LHCN-M2 (cell line): ENCODE results near the gene GIPC3. TPM values are rescaled to one million over a fixed set of nuclear protein-coding genes. Genes with fewer than 3 reads are reported as not detected.

Experiments
- DNase-seq: peaks from one replicate; pipeline ENCODE4 v3.0.0-alpha.2; 2012; ENCODE audit warnings: low read depth
- total RNA-seq: library from RNA; depleted of rRNA; stranded (reverse); fragments of >200 nt; gene quantifications from 2 replicates; pipeline ENCODE4 v1.2.3, GENCODE V29; 2014

GIPC3 gene
- total RNA-seq, 1 experiment from 2014 or later, result 0.17 TPM

- no peak for DNase-seq
These were observed 19.7 kb downstream of the GIPC3 start for GRCh38 chr19:3604987-3605343.

GRCh38 chr19:3605361-3605760 lies 20.1 kb downstream of the GIPC3 start:
- no peak for DNase-seq

- no peak for DNase-seq
These were observed 20.5 kb downstream of the GIPC3 start for GRCh38 chr19:3605770-3606169.

DNA sequence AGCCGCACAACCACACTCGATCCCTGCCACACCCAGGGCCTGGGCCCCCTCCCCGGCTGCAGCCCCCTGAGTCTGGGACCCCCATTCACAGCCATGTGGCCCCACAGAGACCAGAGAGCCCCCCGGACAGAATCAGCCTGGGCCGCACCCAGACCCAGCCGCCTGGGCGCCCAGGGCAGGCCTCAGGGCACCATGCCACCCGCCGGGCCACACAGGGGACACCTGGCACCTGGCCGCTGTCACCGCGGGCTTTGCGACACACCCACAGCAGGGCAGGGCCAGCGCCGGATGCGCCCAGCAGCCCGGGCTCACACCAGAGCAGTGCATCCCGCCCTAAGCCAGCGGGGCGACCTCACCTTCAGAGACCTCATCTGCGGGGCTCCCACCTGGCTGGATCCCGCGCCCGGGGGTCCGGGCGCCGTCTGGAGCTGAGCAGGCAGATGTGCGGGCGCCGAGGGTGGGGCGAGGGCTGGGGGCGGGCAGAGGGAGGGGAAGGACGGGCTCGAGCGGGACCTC lies 21.0 kb downstream of the GIPC3 start:
- no peak for DNase-seq

DNA sequence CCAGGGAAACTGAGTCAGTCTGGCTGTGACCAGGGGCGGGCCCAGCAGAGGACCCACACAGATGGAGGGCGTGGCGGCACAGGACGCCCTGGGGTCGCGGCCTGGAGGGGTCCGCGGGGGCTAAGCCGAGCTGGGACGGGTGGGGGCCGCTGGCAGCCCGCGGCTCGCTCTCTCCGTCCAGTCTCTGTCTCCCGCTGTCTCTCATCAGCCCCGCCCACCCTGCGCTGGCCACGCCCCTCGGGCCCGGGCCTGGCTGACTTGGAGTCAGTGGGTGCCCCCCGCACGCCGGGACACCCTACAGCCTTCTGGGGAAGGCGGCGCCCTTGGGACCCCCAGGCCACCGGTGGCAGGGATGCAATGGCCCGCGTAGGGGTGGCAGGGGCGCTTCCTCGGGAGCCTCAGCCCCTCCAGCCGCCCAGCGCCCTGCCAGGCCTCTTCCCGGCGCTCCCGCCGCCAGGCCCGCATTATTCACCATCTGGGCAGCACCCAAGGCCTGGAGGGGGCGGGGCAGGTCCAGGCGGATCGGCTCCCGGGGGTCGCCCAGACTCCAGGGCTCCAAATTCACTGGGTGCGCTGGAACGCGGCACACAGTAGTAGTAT lies 21.5 kb downstream of the GIPC3 start, which contains the start of gene TBXA2R:
TBXA2R (minus strand) TSS at position 186 of the 600 bp plus-strand sequence. CDS start 6,241 bp downstream, outside the sequence.
- peak; percentile 31 for DNase-seq

DNA sequence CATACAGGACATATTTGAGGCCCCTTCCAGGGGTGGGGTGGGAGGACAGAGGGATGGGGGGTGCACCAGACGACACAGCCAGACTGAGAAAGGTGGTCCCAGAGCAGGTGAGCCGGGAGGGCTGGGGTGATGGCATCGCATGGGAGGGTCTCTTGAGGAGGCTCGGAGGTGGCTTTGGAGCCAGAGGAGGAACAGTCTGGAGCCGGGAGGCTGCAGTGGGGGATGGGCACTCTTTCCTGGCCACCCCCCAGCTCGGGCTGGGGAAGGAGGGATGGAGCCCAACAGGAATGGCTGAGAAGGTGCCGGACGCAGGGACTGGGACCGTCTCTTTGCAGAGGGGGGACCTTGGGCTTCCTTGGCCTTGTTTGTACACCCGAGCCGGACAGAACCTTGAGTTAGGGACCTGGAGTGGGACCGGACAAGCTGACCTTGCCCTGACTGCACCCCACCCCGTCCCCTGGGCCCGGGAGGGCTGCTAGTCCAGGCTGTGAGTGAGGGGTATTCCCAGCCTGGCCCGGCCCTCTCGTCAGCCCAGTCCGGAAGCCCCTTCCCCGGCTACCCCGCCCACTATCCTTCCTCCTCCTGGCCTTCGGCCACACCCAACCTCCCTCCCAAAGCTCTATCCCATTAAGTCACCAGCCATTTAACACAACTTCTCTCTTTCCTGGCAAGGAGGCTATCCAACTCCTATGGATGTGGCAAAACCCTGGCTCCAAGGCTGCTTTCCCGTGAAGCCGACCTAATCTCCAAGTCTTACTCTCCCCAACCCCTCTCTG lies 22.2 kb downstream of the GIPC3 start:
- no peak for DNase-seq

DNA sequence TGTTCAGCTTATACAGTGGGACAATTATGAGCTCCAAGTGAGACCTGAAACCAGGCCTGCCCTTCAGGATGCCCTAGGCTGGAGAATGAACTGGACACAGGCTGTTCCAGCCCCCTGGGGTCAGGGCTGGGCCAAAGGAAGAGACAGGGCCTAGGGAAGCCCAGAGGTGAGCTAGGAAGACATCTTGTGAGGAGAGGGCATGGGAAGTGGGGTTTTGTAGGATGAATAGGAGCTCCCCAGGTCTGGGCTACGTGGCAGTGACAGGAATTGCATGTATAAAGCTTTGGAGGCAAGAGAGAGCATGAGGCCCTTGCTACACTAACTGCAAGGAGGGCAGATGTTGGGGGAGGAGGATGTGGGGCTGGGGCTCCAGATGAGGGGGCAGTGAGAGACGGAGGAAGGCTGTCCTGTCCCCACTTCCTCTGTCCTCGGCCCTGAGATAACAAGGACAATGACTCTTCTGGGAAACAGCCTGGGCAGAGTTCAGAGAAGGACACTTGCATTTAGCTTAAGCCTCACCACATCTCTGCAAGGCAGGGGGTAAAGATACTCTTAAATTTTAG lies 22.9 kb downstream of the GIPC3 start:
- DNase-seq, result no peak

GRCh38 chr19:3608750-3609322 lies 23.6 kb downstream of the GIPC3 start:
- peak; percentile 15 for DNase-seq

GRCh38 chr19:3609779-3610719 lies 24.8 kb downstream of the GIPC3 start:
- no peak for DNase-seq

DNA sequence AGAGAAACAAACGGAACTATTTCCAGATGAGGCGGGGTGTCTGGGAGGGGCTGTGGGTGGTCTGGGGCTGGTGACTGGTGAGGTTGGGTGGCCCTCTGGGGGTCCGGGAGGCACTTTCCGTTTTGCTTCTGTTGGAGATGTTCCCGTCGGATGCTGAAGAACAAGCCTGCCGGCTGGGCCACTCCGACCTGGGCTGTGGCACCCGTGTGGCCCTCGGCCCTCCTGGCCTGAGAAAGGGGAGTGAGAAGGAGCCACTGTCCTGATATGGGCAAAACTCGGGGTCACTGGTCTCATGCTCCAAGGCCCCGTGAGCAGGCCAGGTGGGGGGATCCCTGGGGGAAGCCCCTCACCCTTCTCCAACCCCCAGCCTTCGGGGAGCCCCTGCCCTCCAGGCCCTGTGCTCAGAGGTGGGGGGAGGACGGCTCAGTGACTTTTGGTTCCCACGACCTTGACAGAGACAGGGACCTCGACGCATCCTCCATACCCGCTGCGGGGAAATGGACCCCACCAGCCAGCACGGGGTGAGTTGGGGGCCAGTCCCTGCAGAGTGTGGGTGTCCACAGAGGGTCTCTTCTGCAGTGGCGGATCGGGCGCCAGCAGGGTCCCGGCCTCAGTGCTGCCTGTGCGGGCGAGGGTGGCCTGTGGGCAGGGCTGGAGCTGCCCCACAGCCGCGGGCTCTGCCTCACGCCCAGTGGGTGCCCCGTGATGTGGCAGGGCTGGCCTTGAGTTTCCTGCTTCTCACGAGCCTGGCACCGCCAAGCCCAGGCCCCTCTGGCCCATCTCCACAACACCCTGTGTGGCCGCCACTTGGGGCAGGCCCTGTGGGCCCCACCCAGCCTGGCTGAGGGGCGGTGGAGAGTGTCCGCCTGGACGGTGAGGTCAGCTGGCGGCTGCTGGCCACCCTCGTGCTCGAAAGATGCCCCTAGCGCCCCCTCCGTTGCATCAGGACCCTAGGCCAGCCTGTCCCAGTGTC lies 25.8 kb downstream of the GIPC3 start:
- no peak for DNase-seq

GRCh38 chr19:3611841-3612240 lies 26.6 kb downstream of the GIPC3 start:
- no peak for DNase-seq

- no peak for DNase-seq
These were observed 27.1 kb downstream of the GIPC3 start for GRCh38 chr19:3612330-3612729.

DNA sequence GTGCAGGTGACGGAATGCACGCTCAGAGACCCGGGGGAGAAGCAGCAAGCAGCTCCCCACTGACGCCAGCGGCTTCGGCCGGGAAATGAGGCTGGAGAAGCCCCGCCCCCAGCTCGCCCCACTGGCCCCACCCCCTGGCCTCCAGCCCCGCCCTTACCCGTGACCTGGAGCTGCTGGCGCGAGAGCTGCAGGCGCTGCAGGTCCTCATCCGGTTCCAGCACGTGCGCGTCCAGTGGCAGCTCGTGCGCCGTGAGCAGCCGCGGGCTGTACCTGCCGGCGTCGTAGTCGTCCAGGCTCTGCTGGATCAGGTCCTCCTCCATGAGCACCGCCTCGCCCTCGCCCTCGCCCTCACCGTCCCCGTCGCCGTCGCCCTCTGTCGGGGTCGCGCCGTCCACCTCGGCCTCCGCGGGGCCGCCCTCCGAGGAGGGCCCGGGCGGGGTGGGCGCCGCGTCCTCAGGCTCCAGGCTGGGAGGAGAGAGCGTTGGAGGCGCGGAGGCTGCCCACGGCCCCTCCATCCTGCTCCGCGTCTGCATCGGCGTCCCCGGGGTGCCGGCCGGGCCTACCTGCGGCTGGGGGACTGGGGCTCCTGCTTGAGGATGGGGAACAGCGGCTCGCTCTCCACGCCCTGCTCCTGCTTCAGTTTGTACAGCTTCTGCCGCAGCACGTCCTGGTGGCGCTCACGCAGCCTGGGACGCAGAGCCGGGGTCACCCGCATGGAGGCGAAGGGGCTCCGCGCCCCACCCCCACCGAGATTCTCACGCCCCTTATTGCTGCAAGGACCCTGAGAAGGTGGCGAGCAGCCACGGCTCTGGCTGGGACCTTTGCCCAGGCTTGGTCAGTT lies 27.8 kb downstream of the GIPC3 start:
- no peak for DNase-seq

- no peak for DNase-seq
These were observed 28.8 kb downstream of the GIPC3 start for GRCh38 chr19:3613818-3614661.

DNA sequence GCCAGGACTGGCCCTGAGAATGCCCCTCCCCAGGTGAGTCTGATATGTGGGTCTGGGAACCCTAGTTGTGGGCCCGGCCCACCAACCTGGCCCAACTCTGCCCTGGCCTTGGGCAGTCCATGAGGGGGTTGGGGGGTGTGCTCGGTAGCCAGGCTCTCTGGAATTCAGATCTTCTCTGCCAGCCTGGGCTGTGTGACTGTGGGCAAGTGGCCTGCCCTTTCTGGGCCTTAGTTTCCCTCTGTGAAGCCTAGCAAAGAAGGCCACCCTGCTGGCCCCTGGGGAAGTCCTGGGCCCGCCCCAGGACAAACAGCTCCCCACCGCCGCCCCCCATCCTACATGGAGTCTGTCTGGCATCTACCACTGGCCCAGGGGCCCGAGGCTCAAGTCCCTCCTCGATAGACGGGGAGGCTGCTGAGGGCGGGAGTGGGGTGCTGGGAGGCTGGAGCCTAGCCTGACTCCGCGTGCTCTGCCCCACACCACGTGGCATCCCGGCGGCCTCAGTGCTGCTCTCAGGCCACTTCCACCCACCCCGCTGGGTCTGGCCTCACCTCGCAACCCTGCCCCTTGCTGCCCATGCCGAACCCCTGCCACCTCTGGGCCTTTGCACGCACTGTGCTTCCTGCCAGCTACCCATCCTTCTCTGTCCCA lies 29.7 kb downstream of the GIPC3 start:
- DNase-seq, result no peak

DNA sequence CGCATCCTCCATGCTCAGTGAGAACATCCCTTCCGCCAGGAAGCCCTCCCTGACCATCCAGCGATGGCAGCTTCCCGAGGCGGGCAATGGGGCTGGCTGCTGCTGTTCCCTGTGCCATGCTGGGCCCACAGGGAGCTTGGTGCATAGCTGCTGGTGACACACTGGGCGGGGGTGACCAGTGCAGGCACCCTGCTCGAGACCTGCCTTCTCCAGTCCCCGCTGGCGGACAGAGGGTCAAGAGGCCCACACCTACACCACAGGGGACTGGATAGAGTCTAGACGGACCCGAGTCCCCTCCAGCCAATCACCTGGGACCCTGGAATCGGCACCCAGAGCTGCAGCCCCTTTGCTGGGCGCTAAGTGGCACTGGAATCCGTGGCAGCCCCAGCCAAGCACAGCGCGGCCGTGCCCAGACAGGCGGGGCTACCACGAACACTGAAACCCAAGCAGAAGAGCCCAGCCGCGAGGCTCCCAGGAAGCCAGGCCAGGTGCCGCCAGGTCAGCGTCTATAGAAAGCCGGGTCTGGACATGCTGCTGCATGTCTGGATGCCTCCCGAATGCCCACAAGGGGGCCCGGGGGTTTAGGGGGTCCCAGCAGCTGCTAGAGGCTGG lies 30.4 kb downstream of the GIPC3 start:
- no peak for DNase-seq

- no peak for DNase-seq
These were observed 32.2 kb downstream of the GIPC3 start for GRCh38 chr19:3617463-3617862.
